CD4-positive, alpha-beta T cell treated with Interleukin-6 for 4 hours (primary cell): ENCODE results near the gene SNAPC3.
"Not testable (repeated sequence)": the region's sequence is repeated elsewhere in the genome, so short reads cannot be mapped to it uniquely, and the experiment has no call there.

ENCODE experiments used
- DNase-seq: peaks from one replicate; pipeline ENCODE4 v3.0.0-alpha.2; 2020; ENCODE audit warnings: mixed read lengths

SNAPC3 gene

DNA sequence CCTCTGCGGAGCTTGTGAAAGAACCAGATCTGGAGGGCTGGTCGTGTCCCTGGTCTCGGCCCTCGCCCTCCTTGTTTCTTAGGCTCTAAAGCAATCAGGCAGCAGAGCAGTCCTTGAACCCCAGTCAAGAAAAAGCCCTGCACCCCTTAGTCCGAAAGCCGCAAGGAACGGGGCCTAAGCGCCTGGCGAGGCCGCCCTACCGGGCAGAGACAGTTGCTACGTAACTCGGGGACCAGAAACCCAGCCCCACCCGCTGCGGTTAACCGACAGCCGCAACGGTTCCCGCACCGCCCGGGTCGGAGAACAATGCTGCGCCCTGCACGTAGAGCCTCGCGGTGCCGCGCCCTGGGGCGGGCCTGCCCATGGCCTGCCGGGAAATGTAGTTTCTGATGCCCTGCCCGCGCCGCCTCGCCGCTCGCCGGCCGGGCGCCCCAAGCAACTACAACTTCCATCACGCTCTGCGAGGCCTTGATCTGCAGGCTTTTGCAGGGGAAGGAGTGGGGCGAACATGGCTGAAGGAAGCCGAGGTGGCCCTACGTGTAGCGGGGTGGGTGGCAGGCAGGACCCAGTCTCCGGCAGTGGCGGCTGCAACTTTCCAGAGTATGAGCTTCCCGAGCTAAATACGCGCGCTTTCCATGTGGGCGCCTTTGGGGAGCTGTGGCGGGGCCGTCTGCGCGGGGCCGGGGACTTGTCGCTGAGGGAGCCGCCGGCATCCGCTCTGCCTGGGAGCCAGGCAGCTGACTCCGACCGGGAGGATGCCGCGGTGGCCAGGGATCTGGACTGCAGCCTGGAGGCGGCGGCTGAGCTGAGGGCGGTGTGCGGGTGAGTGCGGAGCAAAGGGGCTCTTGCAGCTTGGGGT lies at the start of gene SNAPC3:
Gene SNAPC3, plus strand, starts transcription at position 505 of the 859 bp plus-strand sequence. Its CDS starts 4 bp downstream, at position 509.
- peak; percentile 94 for DNase-seq

DNA sequence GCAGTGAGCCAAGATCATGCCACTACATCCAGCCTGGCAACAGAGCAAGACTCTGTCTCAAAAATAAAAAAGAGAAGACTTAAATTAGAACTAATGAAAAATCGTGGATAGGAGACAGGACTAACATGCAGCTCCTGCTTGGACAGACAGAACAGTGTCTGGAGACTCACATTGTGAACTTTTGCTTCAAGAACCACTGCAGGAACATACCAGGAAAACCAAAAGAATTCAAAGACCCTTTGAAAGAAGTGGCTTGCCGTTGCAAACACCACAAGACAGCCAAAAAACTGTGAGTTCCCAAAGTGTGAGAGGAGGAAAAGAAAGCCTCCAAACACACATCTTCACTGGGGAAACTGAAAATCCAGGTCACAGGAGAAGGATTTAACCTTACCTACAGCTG lies 48.8 kb upstream of the SNAPC3 start:
- no peak for DNase-seq

DNA sequence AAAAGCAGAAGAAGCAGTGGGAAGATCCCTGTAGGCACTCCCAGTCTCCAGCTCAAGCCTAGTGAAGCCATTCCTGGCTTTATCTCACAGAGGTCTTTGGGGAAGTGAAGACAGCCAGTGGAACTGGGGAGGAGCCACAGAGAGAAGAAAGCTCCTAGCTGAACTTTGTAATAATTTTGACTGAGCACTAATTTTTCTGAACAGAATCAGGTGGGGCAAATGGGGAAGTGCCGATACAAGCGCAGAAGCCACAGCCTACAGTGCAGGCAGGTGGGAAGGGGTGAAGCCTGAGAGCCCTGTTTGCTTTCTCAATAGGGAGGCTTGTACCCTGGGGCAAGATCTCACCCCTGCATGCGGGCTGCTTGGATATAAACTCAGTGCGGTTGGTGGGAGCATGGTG lies 48.4 kb upstream of the SNAPC3 start:
- no peak for DNase-seq

DNA sequence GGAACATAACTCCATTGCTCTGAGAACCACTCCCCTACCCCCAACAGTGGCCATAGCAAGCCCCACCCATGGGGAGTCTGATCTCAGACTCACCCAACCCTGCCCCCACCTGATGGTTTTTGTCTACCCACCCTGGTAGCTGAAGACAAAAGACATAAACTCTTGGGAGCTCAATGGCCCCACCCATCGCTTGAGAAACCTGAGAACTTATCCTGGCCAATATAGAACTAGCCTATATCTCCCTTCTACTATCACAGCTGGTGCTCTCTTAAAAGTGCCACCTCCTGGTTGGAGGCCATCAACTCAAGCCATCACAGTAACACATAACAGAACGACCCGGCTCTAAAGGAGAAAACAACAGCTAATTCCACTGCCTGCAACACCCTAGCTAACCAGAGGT lies 47.9 kb upstream of the SNAPC3 start:
- DNase-seq: no peak

DNA sequence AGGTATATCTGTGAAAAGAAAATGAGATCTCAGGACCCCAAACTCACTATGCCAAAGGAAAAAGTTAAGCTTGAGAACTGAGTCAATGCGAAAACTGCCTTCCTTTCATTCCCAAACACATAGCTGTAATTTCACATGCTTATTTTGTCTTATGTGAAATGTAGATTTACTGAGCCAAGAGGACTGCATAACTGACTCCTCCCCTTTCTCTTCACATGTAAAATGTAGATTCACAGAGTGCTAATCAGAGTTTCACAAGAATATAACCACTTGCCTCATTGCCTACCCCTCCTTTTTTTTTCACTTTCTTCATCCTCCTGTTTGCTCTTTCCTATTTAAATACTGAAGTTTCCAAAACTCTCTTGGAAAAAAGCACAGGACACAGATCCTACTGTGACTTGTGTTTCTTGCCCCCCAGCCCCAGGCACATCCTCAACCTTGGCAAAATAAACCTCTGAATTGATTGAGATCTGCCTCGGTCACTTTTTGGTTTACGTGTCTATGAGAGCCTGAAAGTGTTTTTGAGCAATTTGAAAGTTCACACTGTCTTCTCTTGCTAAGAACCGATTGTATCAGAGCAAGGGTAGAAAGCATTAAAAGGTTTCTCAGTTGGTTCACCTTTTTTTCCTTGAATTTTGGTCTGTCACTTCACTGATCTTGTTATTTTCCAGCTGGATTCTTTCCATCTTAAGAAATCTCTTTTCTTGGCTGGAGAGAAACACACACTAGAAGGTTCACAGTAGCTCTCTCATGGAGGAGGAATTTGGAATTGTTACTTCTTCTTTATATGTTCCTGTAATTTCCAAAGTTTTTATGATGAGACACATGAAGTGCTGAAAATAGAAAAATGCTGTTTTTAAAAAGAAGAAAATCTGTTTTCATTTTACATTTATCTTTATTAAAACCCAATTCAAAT lies 44.8 kb upstream of the SNAPC3 start:
- DNase-seq: no peak

DNA sequence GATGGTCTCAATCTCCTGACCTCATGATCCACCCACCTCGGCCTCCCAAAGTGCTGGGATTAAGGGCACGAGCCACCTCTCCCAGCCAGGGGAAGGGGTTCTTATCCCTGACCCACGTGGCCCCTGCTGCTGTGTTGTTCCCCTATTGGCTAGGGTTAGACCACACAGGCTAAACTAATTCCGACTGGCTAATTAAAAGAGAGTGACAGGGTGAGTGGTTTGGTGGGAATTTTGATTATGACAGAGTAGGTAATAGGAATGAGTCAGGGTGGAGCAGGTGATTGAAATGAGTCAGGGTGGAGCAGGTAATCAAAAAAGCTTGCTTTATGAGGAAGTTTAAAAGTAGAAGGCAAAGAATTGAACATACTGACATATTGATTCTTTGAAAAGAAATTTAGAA lies 43.4 kb upstream of the SNAPC3 start:
- DNase-seq: not testable (repeated sequence)

DNA sequence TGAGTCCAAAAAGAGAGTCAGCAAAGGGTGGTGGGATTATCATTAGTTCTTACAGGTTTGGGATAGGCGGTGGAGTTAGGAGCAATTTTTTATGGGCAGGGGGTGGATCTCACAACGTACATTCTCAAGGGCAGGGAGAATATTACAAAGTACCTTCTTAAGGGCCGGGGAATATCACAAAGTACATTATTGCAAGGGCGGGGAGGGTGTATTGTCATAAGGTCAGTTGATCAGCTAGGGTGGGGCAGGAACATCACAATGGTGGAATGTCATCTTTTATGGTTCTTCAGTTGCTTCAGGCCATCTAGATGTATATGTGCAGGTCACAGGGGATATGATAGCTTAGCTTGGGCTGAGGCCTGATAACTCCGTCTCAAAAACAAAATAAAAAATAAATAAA lies 42.8 kb upstream of the SNAPC3 start:
- DNase-seq: not testable (repeated sequence)

DNA sequence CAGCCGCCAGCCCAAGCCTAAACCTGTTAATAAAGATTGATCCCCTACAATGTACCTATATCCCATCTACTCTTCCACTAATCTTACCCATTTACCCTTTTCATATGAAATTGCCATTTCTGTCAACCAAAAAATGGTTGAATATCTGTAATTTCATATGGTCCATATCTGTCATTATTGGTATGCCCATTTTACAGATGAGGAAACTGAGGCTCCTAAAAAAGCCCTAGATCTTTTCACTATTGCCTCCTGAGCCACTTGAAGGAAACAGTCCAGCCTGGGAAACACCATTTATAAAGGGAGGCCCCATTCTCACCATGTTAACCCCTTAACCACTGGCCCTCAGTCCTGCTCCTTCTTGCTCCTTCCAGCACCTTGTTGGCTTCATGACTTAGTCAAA lies 41.2 kb upstream of the SNAPC3 start:
- no peak for DNase-seq

DNA sequence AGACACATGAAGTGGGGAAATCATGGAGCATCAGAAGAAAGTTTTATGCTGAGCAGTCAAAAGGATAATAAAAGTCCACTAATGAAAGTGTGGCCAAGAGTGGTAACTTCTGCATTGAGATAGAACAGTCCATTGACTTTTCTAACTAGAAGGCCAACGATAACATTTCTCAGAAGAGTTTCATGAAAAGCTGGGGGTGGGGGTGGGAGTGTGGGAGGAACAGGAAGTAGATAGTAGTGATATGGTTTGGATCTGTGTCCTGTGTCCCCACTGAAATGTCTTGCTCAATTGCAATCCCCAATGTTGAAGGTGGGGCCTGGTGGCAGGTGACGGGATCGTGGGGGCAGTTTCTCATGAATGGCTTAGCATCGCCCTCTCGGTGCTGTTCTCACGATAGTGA lies 36.2 kb upstream of the SNAPC3 start:
- DNase-seq: no peak

DNA sequence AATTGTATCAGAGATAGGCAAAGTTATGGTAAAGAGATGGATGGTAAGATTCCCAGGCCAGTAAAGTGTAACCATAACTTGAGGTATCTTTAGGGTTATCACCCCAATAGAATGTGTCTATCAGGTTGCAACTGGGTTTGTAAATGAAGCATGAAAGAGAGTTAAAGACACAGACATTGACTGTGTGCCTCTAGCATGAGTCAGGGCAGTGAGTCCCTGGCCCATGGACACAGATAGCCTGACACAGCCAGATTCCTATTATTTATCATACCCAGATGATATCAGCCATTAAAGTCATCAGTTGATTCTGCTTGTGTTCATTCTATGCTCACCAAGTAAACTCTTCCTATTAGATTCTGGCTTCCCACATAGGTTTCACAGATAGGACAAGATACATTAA lies 33.5 kb upstream of the SNAPC3 start:
- DNase-seq: no peak

DNA sequence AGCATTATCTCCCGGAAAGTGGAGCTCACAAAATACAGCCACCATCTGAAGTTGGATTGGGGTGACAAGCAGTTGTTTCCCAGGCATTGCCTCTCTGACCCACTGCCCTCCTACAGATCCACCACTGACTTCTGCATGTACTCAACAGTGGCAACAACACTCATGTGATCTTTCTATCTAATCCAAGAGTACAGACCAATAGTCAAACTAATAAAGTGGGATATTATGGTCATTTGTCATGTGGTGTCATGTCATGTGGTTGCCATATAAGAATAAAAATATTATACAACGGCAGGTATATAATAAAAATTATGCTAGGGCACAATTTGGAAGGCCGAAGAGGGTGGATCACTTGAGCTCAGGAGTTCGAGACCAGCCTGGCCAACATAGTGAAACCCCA lies 33.0 kb upstream of the SNAPC3 start:
- no peak for DNase-seq

DNA sequence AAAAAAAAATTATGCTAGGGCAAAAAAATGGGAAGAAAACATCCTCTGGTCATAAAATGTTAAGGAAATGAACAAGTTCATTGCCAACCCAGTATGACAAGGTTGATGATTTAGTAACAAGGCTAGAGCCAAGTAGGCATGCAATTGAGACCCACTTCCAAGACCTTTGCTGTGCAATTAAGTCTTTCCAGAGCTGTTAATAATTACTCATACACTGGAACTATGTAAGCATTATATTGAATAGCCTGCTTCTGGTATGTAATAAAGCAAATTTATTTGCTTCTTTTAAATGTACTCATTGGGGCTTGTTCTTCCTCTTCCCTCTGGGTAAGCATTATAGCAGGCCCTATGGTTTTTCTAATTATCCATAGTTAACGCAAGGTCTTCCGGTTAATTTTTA lies 32.5 kb upstream of the SNAPC3 start:
- DNase-seq: no peak

DNA sequence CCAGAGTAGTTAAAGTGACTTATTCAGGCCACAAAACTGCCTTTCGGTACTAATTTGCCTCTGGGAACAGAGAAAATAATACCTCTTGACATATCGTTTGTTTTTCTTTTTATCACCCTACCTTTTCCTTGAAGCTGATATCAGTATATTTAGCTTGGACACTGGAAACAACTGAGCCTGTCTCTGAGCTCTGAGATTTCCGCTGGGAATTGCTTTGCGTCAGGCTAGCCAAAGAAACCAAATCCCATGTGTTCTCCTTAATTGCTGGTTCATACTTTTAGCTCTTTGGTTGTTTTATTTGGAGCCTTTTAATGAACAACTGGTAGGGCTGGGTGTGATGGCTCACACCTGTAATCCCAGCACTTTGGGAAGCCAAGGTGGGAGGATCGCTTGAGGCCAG lies 30.3 kb upstream of the SNAPC3 start:
- DNase-seq: no peak

DNA sequence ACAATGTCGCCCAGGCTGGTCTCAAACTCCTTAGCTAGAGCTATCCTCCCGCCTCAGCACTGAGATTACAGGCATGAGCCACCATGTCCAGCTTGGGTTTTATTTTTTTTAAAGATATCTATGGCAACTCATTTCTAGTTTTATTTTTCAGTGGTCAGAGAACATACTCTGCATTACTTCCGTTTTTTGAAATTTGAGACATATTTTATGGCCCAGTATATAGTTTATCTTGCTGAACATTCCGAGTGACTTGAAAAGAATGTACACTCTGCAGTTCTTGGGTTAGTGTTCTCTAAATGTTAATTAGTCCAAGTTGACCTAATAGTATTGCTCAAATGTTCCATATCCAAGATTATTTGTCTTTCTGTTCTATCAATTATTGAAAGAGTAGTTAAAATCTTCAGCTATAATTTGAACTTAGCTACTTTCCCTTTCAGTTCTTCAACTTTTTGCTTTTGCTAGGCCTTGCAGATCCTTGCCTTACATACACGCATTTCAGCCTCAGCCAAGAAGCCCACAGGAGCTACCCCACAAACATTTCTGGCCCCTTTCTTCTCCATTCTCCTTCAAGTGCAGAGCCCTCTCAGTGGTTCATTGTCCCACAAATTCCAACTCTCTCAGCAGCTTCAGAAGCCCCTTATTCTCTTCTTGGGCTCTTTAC lies 22.3 kb upstream of the SNAPC3 start:
- DNase-seq: no peak

DNA sequence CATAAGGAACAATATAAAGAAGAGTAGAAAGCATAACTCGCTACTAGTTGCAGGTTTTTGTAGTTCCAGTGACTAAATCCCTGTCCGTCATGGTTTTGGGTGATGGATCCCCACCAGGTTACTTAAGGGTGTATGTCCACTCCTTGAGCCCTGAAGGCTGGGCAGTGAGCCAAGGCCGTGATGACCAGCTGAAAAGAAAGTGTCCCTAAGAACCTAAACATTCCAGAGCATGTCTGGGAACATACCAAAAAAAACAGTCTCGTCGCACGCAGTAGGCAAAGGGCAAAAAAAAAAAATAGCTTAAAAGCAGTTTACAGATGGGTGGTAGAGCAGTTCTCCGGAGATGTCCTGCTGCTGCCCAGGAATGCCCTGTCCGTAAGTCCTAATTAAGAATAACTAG lies 21.4 kb upstream of the SNAPC3 start:
- DNase-seq: no peak

DNA sequence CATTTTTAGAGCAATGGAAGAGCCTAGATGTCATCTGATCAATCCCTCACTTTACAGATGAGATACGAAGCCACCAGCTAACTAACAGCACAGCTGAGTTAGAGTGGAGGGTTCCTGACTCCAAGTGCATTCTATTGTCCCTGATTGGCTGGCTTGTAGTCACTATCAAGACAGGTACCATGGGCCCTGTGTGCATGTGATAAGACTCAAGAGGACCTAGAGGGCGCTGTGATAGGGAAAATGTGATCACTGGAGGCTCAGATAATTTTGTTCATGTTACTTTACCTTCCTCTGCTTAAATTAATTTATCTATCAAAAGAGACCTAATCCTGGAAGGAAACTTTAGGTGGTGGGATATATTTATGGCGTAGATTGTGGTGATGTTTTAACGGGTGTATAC lies 19.5 kb upstream of the SNAPC3 start:
- peak; percentile 9 for DNase-seq

DNA sequence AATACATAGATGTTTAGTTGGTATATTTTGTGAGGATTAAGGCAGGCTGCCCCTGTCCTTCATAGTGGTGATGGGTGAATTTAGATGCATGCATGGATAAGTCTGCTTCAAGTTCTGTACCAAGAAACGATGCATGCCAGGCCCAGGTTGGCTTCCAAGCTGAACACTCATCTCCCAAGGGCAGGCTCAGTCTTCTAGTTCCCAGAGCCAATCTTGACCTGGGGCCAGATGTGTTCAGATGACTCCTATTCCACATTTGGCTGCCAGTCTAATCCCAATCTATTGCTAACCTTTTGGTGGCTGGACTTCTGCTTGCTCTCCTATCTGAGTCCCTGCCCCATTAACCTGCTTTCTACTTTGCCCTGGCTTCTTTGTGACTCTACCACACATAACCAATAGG lies 18.5 kb upstream of the SNAPC3 start:
- no peak for DNase-seq

DNA sequence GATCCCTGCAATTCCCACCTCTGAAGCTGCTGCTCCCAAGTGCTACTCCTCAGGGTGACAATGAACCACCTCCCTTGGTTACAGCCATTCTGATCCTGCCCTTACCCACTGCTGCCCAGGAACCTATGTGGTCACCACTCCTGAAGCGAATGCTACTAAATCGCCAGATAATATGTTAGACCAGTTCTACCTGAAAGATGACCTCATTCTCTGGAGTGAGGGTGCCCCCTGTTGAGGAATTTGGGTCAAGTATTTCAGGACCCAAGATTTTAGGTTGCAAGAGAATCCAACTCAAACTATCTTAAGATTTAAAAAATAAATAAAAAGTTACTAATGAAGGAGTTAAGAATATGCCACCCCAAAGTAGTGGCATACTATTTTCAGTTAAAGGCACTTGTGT lies 5.8 kb upstream of the SNAPC3 start:
- DNase-seq: peak; percentile 62

DNA sequence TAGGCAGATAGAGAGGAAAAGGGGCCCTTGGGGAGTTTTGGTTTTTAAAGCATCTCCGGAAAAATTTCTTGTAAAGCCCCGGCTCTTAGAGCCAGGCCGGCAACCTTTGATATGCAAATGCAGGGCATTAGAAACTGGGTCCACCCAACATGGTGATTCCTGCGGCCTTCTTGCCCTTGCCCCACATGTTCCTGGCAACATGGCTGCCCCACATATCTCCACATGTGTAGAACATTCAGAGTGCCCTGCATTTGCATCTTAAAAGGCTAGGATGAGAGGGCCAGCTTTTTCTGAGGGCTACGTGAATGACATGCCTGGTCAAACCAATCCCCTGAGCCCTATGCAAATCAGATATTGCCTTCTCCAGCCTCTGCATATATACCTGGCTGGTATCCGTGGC lies 5.0 kb upstream of the SNAPC3 start:
- no peak for DNase-seq

DNA sequence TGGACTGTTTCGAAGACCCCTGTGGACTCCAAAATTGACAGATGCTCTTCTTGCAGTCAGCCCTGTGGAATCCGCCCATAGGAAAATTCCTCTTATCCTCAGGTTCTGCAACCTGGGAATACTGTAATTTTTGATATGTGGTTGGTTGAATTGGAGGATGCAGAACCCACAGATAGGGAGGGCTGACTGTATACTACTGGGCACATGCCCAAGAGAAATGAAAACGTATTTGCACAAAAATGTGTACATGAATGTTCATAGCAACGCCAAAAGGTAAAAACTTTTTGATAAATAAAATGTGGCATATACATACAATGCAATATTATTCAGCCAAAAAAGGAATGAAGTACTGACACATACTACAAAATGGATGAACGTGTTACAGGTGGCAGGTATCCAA lies 1.9 kb upstream of the SNAPC3 start:
- DNase-seq: no peak

DNA sequence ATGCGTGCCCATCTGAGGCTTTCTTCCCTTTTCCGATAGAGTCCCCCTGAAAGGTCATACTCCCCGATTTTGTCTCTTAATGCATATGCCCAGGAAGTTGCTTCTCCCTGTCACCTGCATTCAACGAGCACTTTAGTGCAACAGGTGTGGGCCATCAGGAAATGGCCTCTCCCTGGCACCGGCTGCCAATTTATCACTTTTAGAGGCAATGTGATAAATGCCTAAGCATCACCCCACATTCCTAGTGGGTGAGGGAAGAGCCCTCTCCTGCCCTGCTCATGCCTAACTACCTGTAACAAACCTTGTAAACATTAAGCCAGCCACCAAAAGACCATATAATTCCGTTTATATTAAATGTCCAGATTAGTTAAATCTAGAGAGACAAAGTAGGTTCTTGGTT lies 1.1 kb upstream of the SNAPC3 start:
- no peak for DNase-seq

DNA sequence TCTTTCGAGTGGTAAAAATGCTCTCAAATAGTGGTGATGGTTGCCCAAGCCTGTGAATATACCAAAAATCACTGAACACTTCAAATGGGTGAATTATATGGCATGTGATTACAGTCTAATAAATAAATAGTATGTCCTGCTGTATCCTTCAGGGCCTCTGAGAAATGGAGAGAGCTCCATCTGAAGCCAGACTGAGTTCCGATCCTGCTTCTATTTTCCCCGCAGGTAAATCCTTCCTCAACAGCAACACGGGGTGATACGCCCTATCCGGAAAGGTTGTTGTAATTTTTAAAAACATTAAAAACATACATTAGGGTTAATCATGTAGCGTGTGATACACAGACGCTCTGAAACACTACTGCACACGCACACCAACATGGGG lies 695 bp upstream of the SNAPC3 start:
- no peak for DNase-seq

DNA sequence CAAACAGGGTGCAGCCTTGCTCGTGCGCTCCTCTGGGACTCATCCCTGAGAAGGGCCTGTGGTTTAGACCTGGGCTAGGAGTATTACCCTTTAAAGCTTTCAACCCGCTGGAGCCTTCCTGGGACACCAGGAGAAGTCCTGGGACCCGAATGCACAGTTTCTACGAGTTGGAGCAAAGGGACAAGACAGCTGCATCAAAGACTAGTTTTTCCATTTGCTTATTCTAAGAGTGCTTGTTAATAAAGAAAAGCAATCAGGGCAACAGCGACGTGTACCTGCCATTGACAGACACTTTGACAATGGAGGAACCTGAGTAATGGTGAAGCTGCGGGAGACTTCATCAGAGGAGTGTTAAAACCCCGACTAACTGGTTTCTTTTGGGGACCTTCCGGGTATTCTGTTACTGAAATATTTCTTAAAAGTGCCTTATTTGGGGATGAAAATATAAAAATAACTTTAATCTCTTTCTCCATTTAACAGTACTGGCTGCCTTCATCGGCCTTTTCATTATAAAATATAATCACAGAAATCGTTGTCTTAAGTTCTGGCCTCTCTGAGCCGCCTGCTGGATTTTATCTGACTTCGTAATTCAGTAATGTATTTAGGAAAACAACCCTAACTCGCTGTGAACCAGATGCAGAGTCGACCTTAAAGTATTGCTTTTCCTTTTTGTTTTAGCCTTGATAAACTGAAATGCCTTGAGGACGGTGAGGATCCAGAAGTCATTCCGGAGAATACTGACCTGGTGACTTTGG lies 732 bp downstream of the SNAPC3 start:
- DNase-seq: peak; percentile 11
